Urinary bladder (tissue), 4 donors: Measurements from ENCODE around the gene TCFL5. TPM values are rescaled to one million over a fixed set of nuclear protein-coding genes. Genes with fewer than 3 reads are reported as not detected.

Experiments used
- DNase-seq: peaks from one replicate; pipeline ENCODE4 v3.0.0-alpha.2; 2015; ENCODE audit errors: extremely low spot score
- H3K27ac ChIP-seq: one replicate; pipeline ENCODE4 v1.5.1; 2013; ENCODE audit warnings: low read depth, mild to moderate bottlenecking, moderate library complexity
- H3K36me3 ChIP-seq: one replicate; pipeline ENCODE4 v1.6.1; 2013; ENCODE audit warnings: mild to moderate bottlenecking, moderate library complexity; ENCODE audit not compliant: insufficient read depth
- H3K4me1 ChIP-seq: one replicate; pipeline ENCODE4 v1.6.1; 2013; ENCODE audit warnings: mild to moderate bottlenecking, moderate library complexity; ENCODE audit not compliant: insufficient read depth
- H3K4me3 ChIP-seq: one replicate; pipeline ENCODE4 v1.5.1; 2013; ENCODE audit warnings: low read depth, low read length
- WGBS: extraction: QIAGEN DNeasy Blood & Tissue Kit; methylation state at CpG from one replicate; pipeline ENCODE4 v1.1.7; 2013; 5-methylcytosine and 5-hydroxymethylcytosine counted together
- polyA plus RNA-seq: library from polyadenylated mRNA; stranded (reverse); fragments of 200-250 nt; gene quantifications from one replicate; pipeline ENCODE4 v1.2.3, GENCODE V29; 2013
- total RNA-seq: library from RNA; depleted of rRNA; stranded (reverse); fragments of >200 nt; gene quantifications from one replicate; pipeline ENCODE4 v1.2.3, GENCODE V29; 2014
- donor health status: healthy with polysubstance abuse.
- donor health status: healthy.

The TCFL5 gene
- total and polyA plus RNA-seq, 2 donors = 10.7 to 21.0 TPM

GRCh38 chr20:62819494-62820174 is 42.0 kb downstream of the TCFL5 start:
- H3K4me1 ChIP-seq = peaks cover 4% of the 10 kb centered on the region
- H3K4me3 ChIP-seq = no peak overlapping the region
- no peak for DNase-seq
- WGBS = 62% methylated on average over 16 of the region's 16 CpGs
- H3K27ac ChIP-seq = no peak overlapping the region
- H3K36me3 ChIP-seq = no peaks in the 10 kb centered on the region

GRCh38 chr20:62818592-62819493 is 42.8 kb downstream of the TCFL5 start:
- DNase-seq = no peak
- Histone ChIP-seq H3K4me3 (no peak overlapping the region), H3K27ac (no peak overlapping the region), H3K4me1 (peaks cover 4% of the 10 kb centered on the region), H3K36me3 (no peaks in the 10 kb centered on the region)
- 14% methylated on average over 25 of the region's 25 CpGs for WGBS

GRCh38 chr20:62817975-62818591 is 43.5 kb downstream of the TCFL5 start:
- H3K27ac ChIP-seq = no peak overlapping the region
- peaks cover 4% of the 10 kb centered on the region for H3K4me1 ChIP-seq
- H3K4me3 ChIP-seq = no peak overlapping the region
- H3K36me3 ChIP-seq = no peaks in the 10 kb centered on the region
- DNase-seq = no peak
- 62% methylated on average over 12 of the region's 12 CpGs for WGBS

- H3K36me3 ChIP-seq = peaks cover 7% of the 10 kb centered on the region
- DNase-seq = no peak
- peaks cover 4% of the 10 kb centered on the region for H3K4me1 ChIP-seq
- H3K4me3 ChIP-seq = no peak within 1 kb of the TSS
- 7% methylated on average over 107 of the region's 108 CpGs for WGBS
- no peak within 1 kb of the TSS for H3K27ac ChIP-seq
These were observed 44.4 kb downstream of the TCFL5 start, which contains the start of gene COL9A3 for GRCh38 chr20:62816884-62817873. Gene COL9A3 (plus strand): TSS chr20:62817050. CDS start chr20:62817065, 15 bp downstream.

- H3K4me1 ChIP-seq = peaks cover 4% of the 10 kb centered on the region
- H3K36me3 ChIP-seq = peaks cover 10% of the 10 kb centered on the region
- no peak overlapping the region for H3K4me3 ChIP-seq
- WGBS = 4% methylated on average over 57 of the region's 57 CpGs
- no peak overlapping the region for H3K27ac ChIP-seq
- DNase-seq = no peak
These were observed 45.4 kb downstream of the TCFL5 start for GRCh38 chr20:62816031-62816883.

GRCh38 chr20:62815066-62815991 is 46.3 kb downstream of the TCFL5 start:
- 37% methylated on average over 24 of the region's 24 CpGs for WGBS
- Histone ChIP-seq H3K4me1 (peaks cover 4% of the 10 kb centered on the region), H3K27ac (no peak overlapping the region), H3K36me3 (peaks cover 10% of the 10 kb centered on the region), H3K4me3 (no peak overlapping the region)
- no peak for DNase-seq

GRCh38 chr20:62814709-62815065 is 46.9 kb downstream of the TCFL5 start:
- no peak overlapping the region for H3K4me3 ChIP-seq
- DNase-seq = no peak
- peaks cover 10% of the 10 kb centered on the region for H3K36me3 ChIP-seq
- WGBS = 72% methylated on average over 12 of the region's 12 CpGs
- H3K4me1 ChIP-seq = peaks cover 4% of the 10 kb centered on the region
- no peak overlapping the region for H3K27ac ChIP-seq

GRCh38 chr20:62814060-62814708 is 47.4 kb downstream of the TCFL5 start:
- no peak for DNase-seq
- Histone ChIP-seq H3K4me1 (peaks cover 4% of the 10 kb centered on the region), H3K27ac (no peak overlapping the region), H3K36me3 (peaks cover 10% of the 10 kb centered on the region), H3K4me3 (no peak overlapping the region)
- 81% methylated on average over 13 of the region's 13 CpGs for WGBS

GRCh38 chr20:62813588-62813987 is 48.0 kb downstream of the TCFL5 start:
- no peak overlapping the region for H3K27ac ChIP-seq
- H3K36me3 ChIP-seq = peaks cover 10% of the 10 kb centered on the region
- WGBS = 81% methylated on average over 13 of the region's 13 CpGs
- DNase-seq = no peak
- peaks cover 4% of the 10 kb centered on the region for H3K4me1 ChIP-seq
- H3K4me3 ChIP-seq = no peak overlapping the region

- 94% methylated on average over 11 of the region's 11 CpGs for WGBS
These were observed 48.8 kb downstream of the TCFL5 start for GRCh38 chr20:62812907-62813200.

GRCh38 chr20:62812181-62812906 is 49.3 kb downstream of the TCFL5 start:
- DNase-seq = no peak
- 85% methylated on average over 43 of the region's 43 CpGs for WGBS
- H3K4me1 ChIP-seq = peaks cover 4% of the 10 kb centered on the region
- no peak overlapping the region for H3K27ac ChIP-seq
- H3K36me3 ChIP-seq = peaks cover 12% of the 10 kb centered on the region
- no peak overlapping the region for H3K4me3 ChIP-seq

More at GRCh38 chr20:62812907-62813200, 48.8 kb downstream of the TCFL5 start:
- Histone ChIP-seq H3K4me1 (peaks cover 4% of the 10 kb centered on the region), H3K27ac (no peak overlapping the region), H3K36me3 (peaks cover 10% of the 10 kb centered on the region), H3K4me3 (no peak overlapping the region)
- no peak for DNase-seq
